Effector memory CD4-positive, alpha-beta T cell (primary cell): Measurements from ENCODE around the gene CEP131.

Experiments
- DNase-seq, 3 donors: peaks; one replicate each; pipeline ENCODE4 v3.0.0-alpha.2; 2020
- H3K27ac ChIP-seq: 2 replicates; pipeline ENCODE4 v1.7.0; 2013; ENCODE audit warnings: mild to moderate bottlenecking, low read length, moderate library complexity; ENCODE audit not compliant: insufficient read depth, poor library complexity, severe bottlenecking
- H3K27me3 ChIP-seq: replicated peaks from 2 replicates; pipeline ENCODE4 v1.7.0; 2013; ENCODE audit warnings: mild to moderate bottlenecking, low read length; ENCODE audit not compliant: insufficient read depth, control insufficient read depth, poor library complexity, severe bottlenecking
- H3K36me3 ChIP-seq: 2 replicates; pipeline ENCODE4 v1.7.0; 2013; ENCODE audit warnings: mild to moderate bottlenecking, low read length, moderate library complexity; ENCODE audit not compliant: control insufficient read depth, insufficient read depth
- H3K4me1 ChIP-seq: 2 replicates; pipeline ENCODE4 v1.7.0; 2013; ENCODE audit warnings: low read length, mild to moderate bottlenecking; ENCODE audit not compliant: control insufficient read depth, insufficient read depth, poor library complexity, severe bottlenecking
- H3K4me3 ChIP-seq: 2 replicates; pipeline ENCODE4 v1.7.0; 2013; ENCODE audit warnings: low read length, low read depth, mild to moderate bottlenecking; ENCODE audit not compliant: insufficient read depth, poor library complexity, severe bottlenecking
- H3K9me3 ChIP-seq: 2 replicates; pipeline ENCODE4 v1.7.0; 2013; ENCODE audit warnings: mild to moderate bottlenecking, low read length, moderate library complexity; ENCODE audit not compliant: control insufficient read depth

Gene CEP131

GRCh38 chr17:81169870-81170309, 52.9 kb downstream of the CEP131 start:
- Histone ChIP-seq H3K27ac (no peak overlapping the region), H3K27me3 (peaks cover 9% of the 10 kb centered on the region), H3K4me3 (no peak overlapping the region), H3K36me3 (no peaks in the 10 kb centered on the region), H3K9me3 (no peaks in the 10 kb centered on the region), H3K4me1 (peaks cover 5% of the 10 kb centered on the region)
- DNase-seq, result no peak

GRCh38 chr17:81167638-81168037, 55.1 kb downstream of the CEP131 start:
- no peak for DNase-seq
- no peak overlapping the region for H3K27ac ChIP-seq

GRCh38 chr17:81167194-81167524, 55.6 kb downstream of the CEP131 start:
- peaks cover 5% of the 10 kb centered on the region for H3K4me1 ChIP-seq
- no peak overlapping the region for H3K27ac ChIP-seq
- no peaks in the 10 kb centered on the region for H3K36me3 ChIP-seq
- no peaks in the 10 kb centered on the region for H3K9me3 ChIP-seq
- DNase-seq, result no peak
- no peak overlapping the region for H3K4me3 ChIP-seq
- peaks cover 15% of the 10 kb centered on the region for H3K27me3 ChIP-seq

More at GRCh38 chr17:81167638-81168037, 55.1 kb downstream of the CEP131 start:
- no peaks in the 10 kb centered on the region for H3K9me3 ChIP-seq
- no peaks in the 10 kb centered on the region for H3K36me3 ChIP-seq
- H3K27me3 ChIP-seq, result peaks cover 15% of the 10 kb centered on the region
- no peak overlapping the region for H3K4me3 ChIP-seq
- H3K4me1 ChIP-seq, result peaks cover 5% of the 10 kb centered on the region

- Histone ChIP-seq H3K4me1 (peaks cover 5% of the 10 kb centered on the region), H3K4me3 (peak within 1 kb of the TSS; percentile 25), H3K9me3 (no peaks in the 10 kb centered on the region), H3K27ac (no peak within 1 kb of the TSS), H3K36me3 (no peaks in the 10 kb centered on the region), H3K27me3 (peaks cover 15% of the 10 kb centered on the region)
- DNase-seq, result no peak
Observed at GRCh38 chr17:81166033-81166492, 56.7 kb downstream of the CEP131 start, which contains the start of gene AATK. Gene AATK, minus strand, starts transcription at chr17:81166221. Its CDS starts 229 bp downstream, at chr17:81165992.

GRCh38 chr17:81165246-81166032, 57.3 kb downstream of the CEP131 start, which contains the start of gene PVALEF:
Gene PVALEF, plus strand, starts transcription at chr17:81165507. Its CDS starts 15,720 bp downstream, at chr17:81181227.
- no peak for DNase-seq
- H3K4me3 ChIP-seq, result peak within 1 kb of the TSS; percentile 25
- no peaks in the 10 kb centered on the region for H3K9me3 ChIP-seq
- H3K27me3 ChIP-seq, result peaks cover 15% of the 10 kb centered on the region
- peaks cover 6% of the 10 kb centered on the region for H3K4me1 ChIP-seq
- no peak within 1 kb of the TSS for H3K27ac ChIP-seq
- no peaks in the 10 kb centered on the region for H3K36me3 ChIP-seq

GRCh38 chr17:81164371-81165245, 58.2 kb downstream of the CEP131 start:
- H3K27ac ChIP-seq, result no peak overlapping the region
- H3K27me3 ChIP-seq, result peaks cover 15% of the 10 kb centered on the region
- H3K4me1 ChIP-seq, result peaks cover 8% of the 10 kb centered on the region
- H3K36me3 ChIP-seq, result no peaks in the 10 kb centered on the region
- H3K4me3 ChIP-seq, result no peak overlapping the region
- H3K9me3 ChIP-seq, result no peaks in the 10 kb centered on the region
- no peak for DNase-seq

- Histone ChIP-seq H3K36me3 (no peaks in the 10 kb centered on the region), H3K9me3 (no peaks in the 10 kb centered on the region), H3K27ac (no peak overlapping the region), H3K4me3 (no peak overlapping the region), H3K4me1 (peaks cover 8% of the 10 kb centered on the region), H3K27me3 (peaks cover 15% of the 10 kb centered on the region)
- DNase-seq, result no peak
Observed at GRCh38 chr17:81163703-81164370, 58.9 kb downstream of the CEP131 start.

- DNase-seq, result no peak
- no peak overlapping the region for H3K27ac ChIP-seq
- peaks cover 8% of the 10 kb centered on the region for H3K4me1 ChIP-seq
- H3K36me3 ChIP-seq, result no peaks in the 10 kb centered on the region
- no peak overlapping the region for H3K4me3 ChIP-seq
- H3K9me3 ChIP-seq, result no peaks in the 10 kb centered on the region
- peaks cover 15% of the 10 kb centered on the region for H3K27me3 ChIP-seq
Observed at GRCh38 chr17:81163051-81163695, 59.6 kb downstream of the CEP131 start.

- Histone ChIP-seq H3K36me3 (no peaks in the 10 kb centered on the region), H3K9me3 (no peaks in the 10 kb centered on the region), H3K27me3 (peaks cover 15% of the 10 kb centered on the region), H3K4me1 (peaks cover 8% of the 10 kb centered on the region), H3K4me3 (no peak overlapping the region), H3K27ac (no peak overlapping the region)
- DNase-seq, result no peak
Observed at GRCh38 chr17:81162491-81162890, 60.3 kb downstream of the CEP131 start.
